SK-N-MC (cell line): Measurements from ENCODE around the gene PLIN1.
"Not testable (repeated sequence)": the region's sequence is repeated elsewhere in the genome, so short reads cannot be mapped to it uniquely, and the experiment has no call there.

ENCODE experiments used
- DNase-seq: peaks from one replicate; pipeline ENCODE4 v3.0.0-alpha.2; 2011; ENCODE audit warnings: low read depth, low spot score
- H3K27ac ChIP-seq: fragments of 200-600 bp; sonication (generic); 2 replicates; pipeline ENCODE4 v1.5.1; 2016; ENCODE audit warnings: mixed run types
- H3K36me3 ChIP-seq: fragments of 200-600 bp; sonication (generic); 2 replicates; pipeline ENCODE4 v1.6.1; 2017; ENCODE audit warnings: antibody characterized with exemption, low read length, mixed read lengths; ENCODE audit not compliant: insufficient read depth
- H3K4me3 ChIP-seq: fragments of 200-600 bp; sonication (generic); 2 replicates; pipeline ENCODE4 v1.5.1; 2016
- H3K9ac ChIP-seq: fragments of 200-600 bp; sonication (generic); 2 replicates; pipeline ENCODE4 v1.8.0; 2017; ENCODE audit warnings: mixed run types, mixed read lengths; ENCODE audit not compliant: insufficient read length
- H3K9me3 ChIP-seq: fragments of 200-600 bp; sonication (generic); 2 replicates; pipeline ENCODE4 v1.6.1; 2017; ENCODE audit warnings: low read depth, mild to moderate bottlenecking, antibody characterized with exemption, low read length, moderate library complexity, mixed read lengths
- EZH2 ChIP-seq: fragments of 200-600 bp; sonication (generic); IDR thresholded peaks from one replicate; pipeline ENCODE4 v1.6.1; 2017; ENCODE audit warnings: antibody characterized with exemption
- FOXP2 ChIP-seq: optimal IDR thresholded peaks from 2 replicates; pipeline ENCODE3; 2011; ENCODE audit warnings: mild to moderate bottlenecking, moderate library complexity; ENCODE audit not compliant: insufficient read depth; ENCODE audit errors: extremely low read length, control extremely low read depth
- POLR2AphosphoS5 ChIP-seq: IDR thresholded peaks from 2 replicates; pipeline ENCODE4 v1.6.1; 2012; ENCODE audit warnings: mild to moderate bottlenecking, low read depth, low read length, borderline replicate concordance

The PLIN1 gene

DNA sequence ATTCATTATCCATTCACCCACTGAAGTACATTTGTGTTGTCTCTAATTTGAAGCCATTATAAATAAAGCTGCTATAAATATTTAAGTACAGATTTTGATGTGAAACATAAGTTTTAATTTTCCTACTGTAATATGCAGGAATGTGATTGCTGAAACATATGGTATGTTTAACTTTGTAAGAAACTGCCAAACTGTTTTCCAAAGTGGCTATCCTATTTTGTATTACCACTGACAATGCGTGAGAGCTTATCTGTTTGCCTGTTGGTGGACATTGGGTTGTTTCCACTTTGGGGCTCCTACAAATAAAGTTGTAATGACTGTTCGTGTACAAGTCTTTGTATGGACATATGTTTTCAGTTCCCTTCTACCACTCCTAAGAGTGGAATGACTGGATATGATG lies 13.9 kb upstream of the PLIN1 start:
- H3K9me3 ChIP-seq, result no peaks in the 10 kb centered on the region
- H3K36me3 ChIP-seq, result no peaks in the 10 kb centered on the region
- TF ChIP-seq POLR2AphosphoS5, result no peak
- H3K4me3 ChIP-seq, result no peak overlapping the region
- no peak for DNase-seq
- no peak overlapping the region for H3K27ac ChIP-seq
- no peak overlapping the region for H3K9ac ChIP-seq

DNA sequence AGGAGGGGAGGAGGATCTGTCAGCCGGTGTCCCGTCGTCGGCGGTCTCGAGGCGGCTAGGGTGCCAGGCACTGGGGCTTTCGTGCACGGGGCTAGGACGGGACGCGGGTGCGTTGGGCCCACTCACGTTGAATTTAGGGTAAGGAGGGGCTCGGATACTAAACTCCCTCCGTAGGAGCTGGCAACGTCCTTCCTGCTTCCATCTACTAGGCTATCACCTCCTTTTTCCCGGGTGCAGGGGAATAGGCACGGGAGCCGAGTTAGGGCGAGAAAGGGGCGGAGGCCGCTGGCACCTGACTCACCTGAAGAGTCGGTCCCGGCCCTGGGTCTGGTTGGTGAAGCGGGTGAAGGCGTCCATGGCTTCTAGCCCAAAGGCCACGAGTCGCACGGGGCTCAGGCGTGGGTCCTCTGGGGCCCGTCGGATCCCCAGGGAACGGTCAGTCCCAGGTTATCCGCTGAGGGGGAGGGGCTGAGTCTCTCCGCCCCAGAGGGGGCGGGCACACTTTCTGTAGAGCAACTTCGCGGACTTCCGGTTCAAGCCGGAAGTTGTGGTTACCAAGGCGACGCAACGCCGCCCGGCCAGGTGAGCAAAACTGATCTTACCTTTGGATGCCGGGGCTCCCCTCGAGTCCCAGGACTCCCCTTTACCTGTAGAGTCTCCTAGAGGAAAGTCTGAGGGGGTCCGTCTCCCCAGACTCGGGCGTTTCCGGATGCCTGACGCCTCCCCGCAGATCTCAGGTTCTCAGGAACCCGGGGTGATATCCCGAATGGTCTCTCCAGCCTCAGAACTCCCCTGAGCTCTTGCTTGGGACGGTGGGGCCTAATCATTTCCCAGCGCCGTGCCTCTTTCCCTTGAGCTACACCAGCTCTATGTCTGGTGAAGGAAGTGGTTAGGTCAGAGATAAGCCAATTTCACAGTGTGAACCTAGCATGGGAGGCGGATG lies 11.4 kb upstream of the PLIN1 start, which contains the start of the genes PEX11A and WDR93:
Gene PEX11A, minus strand, starts transcription at position 479 of the 943 bp plus-strand sequence. Its CDS starts 122 bp downstream, at position 357.
Gene WDR93, plus strand, starts transcription at position 536 of the 943 bp plus-strand sequence. CDS start 10,936 bp downstream, outside the sequence.
- Histone ChIP-seq H3K9me3 (no peaks in the 10 kb centered on the region), H3K27ac (no peak within 1 kb of the TSS), H3K36me3 (peaks cover 6% of the 10 kb centered on the region), H3K4me3 (peak within 1 kb of the TSS; percentile 97), H3K9ac (peak within 1 kb of the TSS; percentile 79)
- no peak for DNase-seq
- TF ChIP-seq POLR2AphosphoS5, result peak; percentile 52; the same call in 1 of the 2 replicates
- no peak for TF ChIP-seq FOXP2
- no peak for TF ChIP-seq EZH2

DNA sequence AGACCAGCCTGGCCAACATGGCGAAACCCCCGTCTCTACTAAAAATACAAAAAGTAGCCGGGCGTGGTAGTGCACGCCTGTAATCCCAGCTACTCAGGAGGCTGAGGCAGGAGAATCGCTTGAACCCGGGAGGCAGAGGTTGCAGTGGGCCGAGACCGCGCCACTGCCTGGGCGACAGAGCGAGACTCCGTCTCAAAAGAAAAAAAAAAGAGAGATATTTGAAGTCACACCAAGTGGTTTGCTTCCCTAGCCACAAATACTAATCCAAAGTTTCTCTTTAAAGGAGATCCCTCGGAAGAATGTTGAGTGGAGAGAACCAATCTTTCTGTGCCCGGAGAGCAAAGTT lies 10.7 kb upstream of the PLIN1 start:
- H3K9me3 ChIP-seq, DNase-seq, H3K27ac ChIP-seq, H3K36me3 ChIP-seq: not testable (repeated sequence)
- Histone ChIP-seq H3K4me3 (peak overlapping the region; percentile 97), H3K9ac (peak overlapping the region; percentile 79)

DNA sequence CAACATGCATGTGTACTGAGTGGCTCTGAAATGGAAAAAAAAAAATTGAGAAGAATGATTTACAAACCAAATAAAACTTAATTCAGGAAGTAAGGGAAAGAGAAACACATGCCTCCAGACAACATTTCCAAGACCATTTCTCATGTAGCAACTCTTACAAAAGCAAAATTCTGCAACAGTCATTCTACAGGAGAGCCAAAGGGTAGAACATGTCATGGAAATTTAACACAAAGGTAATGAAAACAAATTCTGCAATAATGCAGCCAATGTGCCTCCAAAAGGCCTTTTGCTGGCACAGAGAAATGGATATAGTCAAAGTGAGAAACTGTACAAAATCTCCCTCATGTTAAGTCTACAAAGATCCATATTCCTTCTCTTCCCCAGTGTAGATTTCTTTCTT lies 7.4 kb upstream of the PLIN1 start:
- no peak for DNase-seq
- Histone ChIP-seq H3K4me3 (no peak overlapping the region), H3K36me3 (peaks cover 25% of the 10 kb centered on the region), H3K9ac (no peak overlapping the region), H3K9me3 (no peaks in the 10 kb centered on the region), H3K27ac (peak overlapping the region; percentile 33; the same call in 1 of the 2 replicates)
- TF ChIP-seq FOXP2 (no peak), POLR2AphosphoS5 (no peak), EZH2 (no peak)

DNA sequence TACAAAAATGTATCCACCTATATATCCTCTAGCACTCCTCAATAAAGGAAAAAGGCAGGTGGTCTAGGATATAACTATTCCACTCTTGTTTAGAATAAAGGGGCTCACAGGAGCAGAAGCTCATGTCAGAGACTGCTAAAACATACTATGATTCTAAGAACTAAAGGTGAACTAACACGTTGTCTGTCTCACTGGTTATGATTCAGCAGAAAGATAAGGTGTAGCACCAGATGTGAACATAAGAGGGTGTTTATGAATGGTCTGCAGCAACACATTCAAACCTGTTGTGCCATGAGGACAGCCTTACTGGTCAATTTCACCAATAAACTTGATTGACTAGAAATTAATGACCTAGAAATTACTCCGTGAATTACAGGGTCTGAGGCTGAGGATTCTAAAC lies 6.8 kb upstream of the PLIN1 start:
- H3K9ac ChIP-seq, result no peak overlapping the region
- TF ChIP-seq EZH2, result no peak
- TF ChIP-seq POLR2AphosphoS5, result no peak
- no peak for TF ChIP-seq FOXP2
- H3K9me3 ChIP-seq, result no peaks in the 10 kb centered on the region
- peak overlapping the region; percentile 33; the same call in 1 of the 2 replicates for H3K27ac ChIP-seq
- no peak overlapping the region for H3K4me3 ChIP-seq
- peaks cover 25% of the 10 kb centered on the region for H3K36me3 ChIP-seq
- no peak for DNase-seq

DNA sequence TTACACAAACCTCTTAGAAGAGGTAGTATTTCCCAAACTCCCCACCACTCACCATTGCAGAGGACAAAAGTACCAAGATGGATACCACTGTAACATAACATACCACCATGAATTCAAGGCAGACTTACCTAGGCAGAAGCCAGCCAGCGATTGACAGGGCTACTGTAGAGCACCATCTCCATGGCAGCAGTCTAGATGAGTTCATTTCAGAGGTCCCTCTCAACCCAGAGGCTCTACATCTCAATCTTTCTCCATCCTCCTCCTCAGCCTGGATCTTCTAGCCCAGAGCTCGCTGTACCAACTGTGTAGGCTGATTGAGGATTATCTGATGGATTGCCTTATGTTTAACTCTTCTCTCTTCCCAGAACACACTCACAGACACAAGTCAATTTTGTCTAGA lies 2.0 kb upstream of the PLIN1 start:
- Histone ChIP-seq H3K36me3 (peaks cover 23% of the 10 kb centered on the region), H3K9me3 (no peaks in the 10 kb centered on the region), H3K27ac (no peak overlapping the region), H3K9ac (no peak overlapping the region), H3K4me3 (no peak overlapping the region)
- TF ChIP-seq EZH2 (no peak), FOXP2 (no peak), POLR2AphosphoS5 (no peak)
- no peak for DNase-seq

DNA sequence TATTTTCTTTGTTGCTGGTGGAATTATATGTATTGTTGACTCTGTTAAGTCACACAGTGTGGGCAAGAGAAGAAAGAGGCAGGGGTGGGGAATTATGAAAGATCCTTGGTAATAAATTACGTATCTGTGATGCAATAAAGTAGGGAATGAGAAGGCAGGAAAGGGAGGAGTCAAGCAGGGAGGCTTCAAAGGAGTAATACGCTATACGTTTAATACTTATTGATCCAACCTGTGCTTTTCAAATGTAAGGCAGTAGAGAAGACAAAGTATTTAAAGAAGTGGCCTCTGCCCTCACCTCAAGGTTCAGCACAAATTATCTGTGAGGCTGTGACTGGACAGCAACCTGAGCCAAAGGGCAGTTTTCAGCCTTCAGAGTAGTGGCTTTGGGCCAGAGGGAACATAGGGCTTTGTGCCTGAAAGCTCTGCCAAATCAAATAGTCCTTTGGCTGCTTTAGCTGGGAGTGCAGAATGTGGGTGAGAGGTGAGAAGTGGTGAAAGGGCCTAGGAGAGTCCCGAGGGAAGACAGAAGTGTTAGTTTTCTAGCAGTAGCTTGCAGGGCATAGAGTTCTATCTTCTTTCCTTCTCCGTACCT lies 1.2 kb upstream of the PLIN1 start:
- TF ChIP-seq EZH2 (no peak), FOXP2 (no peak), POLR2AphosphoS5 (no peak)
- Histone ChIP-seq H3K9ac (no peak overlapping the region), H3K36me3 (peaks cover 18% of the 10 kb centered on the region; the same call in 1 of the 2 replicates), H3K9me3 (no peaks in the 10 kb centered on the region), H3K4me3 (no peak overlapping the region), H3K27ac (no peak overlapping the region)
- DNase-seq, result no peak

DNA sequence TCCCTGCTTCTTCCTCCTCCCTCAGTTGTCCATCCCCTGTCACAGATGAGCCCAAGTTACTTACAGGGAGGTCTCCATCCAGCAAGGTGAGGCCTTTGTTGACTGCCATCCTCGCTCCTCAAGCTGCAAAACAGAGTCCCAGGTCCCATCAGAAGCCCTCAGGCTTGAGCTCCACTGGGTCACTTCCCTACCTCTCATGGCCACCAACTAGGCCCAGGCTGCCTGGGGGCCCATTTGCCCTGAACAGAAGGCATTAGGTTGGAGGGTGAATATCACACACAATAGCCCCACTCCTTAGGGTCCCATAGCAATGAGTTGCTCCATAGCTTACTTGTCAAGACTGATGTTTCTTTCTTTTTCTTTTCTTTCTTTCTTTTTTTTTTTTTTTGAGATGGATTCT lies 1.8 kb downstream of the PLIN1 start:
- Histone ChIP-seq H3K4me3 (no peak overlapping the region), H3K27ac (no peak overlapping the region), H3K9ac (no peak overlapping the region), H3K36me3 (no peaks in the 10 kb centered on the region), H3K9me3 (no peaks in the 10 kb centered on the region)
- TF ChIP-seq EZH2 (no peak), FOXP2 (no peak), POLR2AphosphoS5 (no peak)
- no peak for DNase-seq

DNA sequence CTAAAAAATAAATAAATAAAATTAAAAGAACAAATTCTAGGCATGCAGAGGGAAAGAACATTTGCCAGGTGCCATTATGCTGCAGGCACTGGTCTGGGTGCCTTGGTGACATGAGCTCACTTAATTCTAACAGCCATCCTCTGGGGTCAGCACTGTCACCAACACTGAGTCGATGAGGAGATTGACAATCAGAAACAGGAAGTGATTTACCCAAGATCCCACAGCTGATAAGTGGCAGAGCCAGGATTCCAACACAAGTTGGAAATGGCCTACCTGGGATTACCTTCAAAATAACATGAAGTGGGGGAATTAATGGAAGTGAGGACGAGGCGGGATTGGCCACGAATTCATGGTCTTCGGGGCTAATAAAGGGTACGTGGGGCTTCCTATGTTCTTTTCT lies 3.6 kb downstream of the PLIN1 start:
- Histone ChIP-seq H3K36me3 (no peaks in the 10 kb centered on the region), H3K27ac (no peak overlapping the region), H3K4me3 (no peak overlapping the region), H3K9me3 (no peaks in the 10 kb centered on the region), H3K9ac (no peak overlapping the region)
- DNase-seq, result no peak
- no peak for TF ChIP-seq FOXP2
- no peak for TF ChIP-seq EZH2
- no peak for TF ChIP-seq POLR2AphosphoS5
